DMS153 (cell line): ENCODE results near the gene ZSCAN5C.
"Not testable (repeated sequence)": the region's sequence is repeated elsewhere in the genome, so short reads cannot be mapped to it uniquely, and the experiment has no call there.

ENCODE experiments used
- DNase-seq: peaks from one replicate; lab custom pipeline; 2025; lab: John Stamatoyannopoulos, UW

ZSCAN5C gene

DNA sequence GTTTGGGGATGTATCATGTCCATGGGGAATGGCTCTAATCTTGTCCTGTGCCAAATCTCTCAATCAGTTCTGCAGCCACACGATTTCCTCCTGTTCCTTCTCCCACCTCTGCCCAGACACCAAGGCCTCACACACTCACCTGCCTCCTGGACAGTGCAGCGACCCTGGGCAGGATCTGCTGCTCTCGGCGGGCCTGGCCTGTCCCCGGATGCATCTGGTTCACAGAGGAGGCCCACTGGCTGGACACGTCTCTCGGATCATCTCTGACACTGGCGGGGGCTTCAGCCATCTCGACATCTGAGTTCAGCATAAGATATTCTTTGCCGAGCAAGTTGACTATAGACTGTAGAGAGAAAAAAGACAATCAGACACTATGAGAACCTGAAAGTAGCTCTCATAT, 10.4 kb upstream of the ZSCAN5C start:
- no peak for DNase-seq

DNA sequence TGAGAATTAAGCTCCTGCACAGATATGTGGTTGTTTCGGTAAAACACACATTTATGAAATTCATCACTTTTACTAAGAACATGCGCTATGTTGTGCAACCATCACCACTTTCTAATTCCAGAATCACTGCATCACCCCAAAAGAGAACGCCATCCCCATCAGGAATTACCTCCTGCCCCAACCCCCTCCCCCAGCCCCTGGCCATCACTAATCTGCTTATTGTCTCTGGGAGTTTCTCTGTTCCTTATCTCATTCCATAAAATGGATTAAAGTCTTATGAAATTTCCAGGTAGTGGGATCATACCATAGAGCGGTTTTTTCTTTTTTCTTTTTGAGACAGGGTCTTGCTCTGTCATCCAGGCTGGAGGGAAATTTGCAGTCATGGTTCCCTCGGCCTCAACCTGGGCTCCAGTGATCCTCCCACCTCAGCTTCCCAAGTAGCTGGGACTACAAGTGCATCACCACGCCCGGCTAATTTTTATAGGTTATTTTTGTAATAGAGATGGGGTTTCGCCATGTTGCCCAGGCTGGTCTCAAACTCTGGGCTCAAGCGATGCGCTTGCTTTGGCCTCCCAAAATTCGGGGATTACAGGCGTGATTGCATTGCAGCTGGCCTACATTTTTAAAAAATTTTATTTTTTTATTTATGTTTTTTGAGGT, 8.0 kb upstream of the ZSCAN5C start:
- DNase-seq: no peak

- DNase-seq: not testable (repeated sequence)
These were observed 4.4 kb upstream of the ZSCAN5C start, which contains the start of gene ZSCAN5B for GRCh38 chr19:56197646-56198045. ZSCAN5B (minus strand) TSS chr19:56197783; CDS start chr19:56193052, 4,731 bp downstream.

DNA sequence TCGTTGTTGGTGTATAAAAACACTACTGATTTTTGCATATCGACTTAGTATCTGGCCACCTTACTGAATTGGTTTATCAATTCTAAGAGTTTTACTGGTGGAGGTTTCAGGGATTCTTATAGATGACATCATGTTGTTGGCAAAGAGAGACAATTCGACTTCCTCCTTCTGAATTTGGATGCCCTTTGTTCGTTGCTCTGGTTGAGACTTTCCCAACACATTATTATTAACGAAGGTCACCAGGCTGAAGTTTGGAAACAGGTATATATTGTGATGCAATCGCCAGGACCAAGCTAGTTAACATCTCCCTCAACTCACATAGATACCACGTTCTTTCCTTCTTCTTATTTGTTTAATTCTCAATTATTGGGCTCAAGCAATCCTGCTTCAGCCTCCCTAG, 2.4 kb upstream of the ZSCAN5C start:
- DNase-seq: no peak

DNA sequence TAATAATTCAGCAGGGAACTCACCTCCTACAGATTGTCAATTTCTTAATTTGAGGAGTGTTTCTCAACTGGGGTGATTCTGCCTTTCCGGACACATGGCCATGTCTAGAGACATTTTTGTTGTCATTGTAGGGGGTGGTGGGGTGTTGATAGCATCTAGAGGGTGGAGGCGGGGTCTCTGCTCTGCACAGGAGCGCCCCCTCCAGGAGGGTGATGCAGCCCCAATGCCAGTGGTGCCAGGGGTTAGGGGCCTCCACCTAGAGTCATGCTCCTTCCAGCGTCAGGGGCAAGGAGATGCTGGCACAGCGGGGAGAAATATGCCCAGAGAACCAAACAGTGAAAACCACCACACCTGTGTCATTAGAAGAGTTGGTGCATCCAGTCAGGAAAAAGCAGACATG, 5.5 kb downstream of the ZSCAN5C start:
- not testable (repeated sequence) for DNase-seq

DNA sequence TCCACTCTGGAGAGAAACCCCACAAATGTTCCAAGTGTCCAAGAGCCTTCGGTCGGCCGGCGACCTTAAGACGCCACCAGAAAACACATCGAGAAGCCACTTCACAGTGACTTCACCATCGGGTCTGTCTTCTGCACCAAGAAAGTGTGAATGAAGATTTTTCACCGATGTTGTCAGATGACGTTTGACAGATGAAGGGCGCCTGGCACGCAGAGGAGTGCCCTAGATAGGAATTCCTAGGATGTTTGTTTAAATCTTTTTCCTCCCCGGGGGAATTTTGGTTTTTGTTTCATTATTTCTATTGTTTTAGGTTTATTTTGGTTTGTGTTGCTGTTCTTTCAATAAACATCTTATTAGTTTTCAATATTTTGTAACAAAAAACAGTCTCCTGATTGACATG, 7.0 kb downstream of the ZSCAN5C start:
- DNase-seq: no peak

GRCh38 chr19:56210036-56210435, 8.0 kb downstream of the ZSCAN5C start:
- not testable (repeated sequence) for DNase-seq

GRCh38 chr19:56211718-56212117, 9.6 kb downstream of the ZSCAN5C start:
- DNase-seq: no peak

GRCh38 chr19:56217039-56217949, 15.2 kb downstream of the ZSCAN5C start:
- DNase-seq: peak; percentile 12

GRCh38 chr19:56218961-56219360, 16.9 kb downstream of the ZSCAN5C start:
- no peak for DNase-seq

DNA sequence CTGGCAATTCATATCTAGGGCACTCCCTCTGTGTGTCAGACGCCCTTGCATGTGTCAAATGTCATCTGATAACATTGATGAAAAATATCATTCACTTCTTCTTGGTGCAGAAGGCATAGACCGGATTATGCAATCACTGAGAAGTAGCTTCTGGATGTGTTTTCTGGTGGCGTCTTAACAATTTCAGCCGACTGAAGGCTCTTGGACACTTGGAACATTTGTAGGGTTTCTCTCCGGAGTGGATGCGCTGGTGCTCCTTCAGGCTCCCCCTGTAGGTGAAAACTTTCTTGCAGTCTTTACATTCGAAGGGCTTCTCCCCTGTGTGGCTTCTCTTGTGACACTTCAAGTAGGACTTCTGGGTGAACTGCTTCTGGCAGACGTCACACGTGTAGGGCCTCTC, 19.4 kb downstream of the ZSCAN5C start:
- DNase-seq: not testable (repeated sequence)

GRCh38 chr19:56221851-56222250, 19.8 kb downstream of the ZSCAN5C start:
- DNase-seq: no peak

DNA sequence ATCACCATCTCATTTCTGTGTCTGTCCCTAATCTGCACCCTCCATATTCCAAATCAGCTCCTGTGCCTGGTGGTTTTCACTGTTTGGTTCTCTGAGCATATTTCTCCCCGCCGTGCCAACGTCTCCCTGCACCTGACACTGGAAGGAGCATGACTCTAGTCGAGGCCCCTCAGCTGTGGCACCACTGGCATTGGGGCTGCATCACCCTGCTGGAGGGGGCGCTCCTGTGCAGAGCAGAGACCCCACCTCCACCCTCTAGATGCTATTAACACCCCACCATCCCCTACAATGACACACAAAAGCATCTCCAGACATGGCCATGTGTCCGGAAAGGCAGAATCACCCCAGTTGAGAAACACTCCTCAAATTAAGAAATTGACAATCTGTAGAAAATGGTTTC, 20.8 kb downstream of the ZSCAN5C start:
- no peak for DNase-seq

DNA sequence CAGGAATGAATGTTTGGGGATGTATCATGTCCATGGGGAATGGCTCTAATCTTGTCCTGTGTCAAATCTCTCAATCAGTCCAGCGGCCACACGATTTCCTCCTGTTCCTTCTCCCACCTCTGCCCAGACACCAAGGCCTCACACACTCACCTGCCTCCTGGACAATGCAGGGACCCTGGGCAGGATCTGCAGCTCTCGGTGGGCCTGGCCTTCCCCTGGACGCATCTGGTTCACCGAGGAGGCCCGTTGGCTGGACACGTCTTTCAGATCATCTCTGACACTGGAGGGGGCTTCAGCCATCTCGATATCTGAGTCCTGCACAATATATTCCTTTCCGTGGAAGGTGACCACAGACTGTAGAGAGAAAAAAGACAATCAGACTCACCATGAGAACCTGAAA, 21.4 kb downstream of the ZSCAN5C start:
- DNase-seq: no peak

- DNase-seq: no peak
These were observed 43.2 kb downstream of the ZSCAN5C start for GRCh38 chr19:56245121-56245740.

GRCh38 chr19:56245764-56246163, 43.7 kb downstream of the ZSCAN5C start:
- DNase-seq: not testable (repeated sequence)

- not testable (repeated sequence) for DNase-seq
These were observed 46.8 kb downstream of the ZSCAN5C start for GRCh38 chr19:56248736-56249338.

DNA sequence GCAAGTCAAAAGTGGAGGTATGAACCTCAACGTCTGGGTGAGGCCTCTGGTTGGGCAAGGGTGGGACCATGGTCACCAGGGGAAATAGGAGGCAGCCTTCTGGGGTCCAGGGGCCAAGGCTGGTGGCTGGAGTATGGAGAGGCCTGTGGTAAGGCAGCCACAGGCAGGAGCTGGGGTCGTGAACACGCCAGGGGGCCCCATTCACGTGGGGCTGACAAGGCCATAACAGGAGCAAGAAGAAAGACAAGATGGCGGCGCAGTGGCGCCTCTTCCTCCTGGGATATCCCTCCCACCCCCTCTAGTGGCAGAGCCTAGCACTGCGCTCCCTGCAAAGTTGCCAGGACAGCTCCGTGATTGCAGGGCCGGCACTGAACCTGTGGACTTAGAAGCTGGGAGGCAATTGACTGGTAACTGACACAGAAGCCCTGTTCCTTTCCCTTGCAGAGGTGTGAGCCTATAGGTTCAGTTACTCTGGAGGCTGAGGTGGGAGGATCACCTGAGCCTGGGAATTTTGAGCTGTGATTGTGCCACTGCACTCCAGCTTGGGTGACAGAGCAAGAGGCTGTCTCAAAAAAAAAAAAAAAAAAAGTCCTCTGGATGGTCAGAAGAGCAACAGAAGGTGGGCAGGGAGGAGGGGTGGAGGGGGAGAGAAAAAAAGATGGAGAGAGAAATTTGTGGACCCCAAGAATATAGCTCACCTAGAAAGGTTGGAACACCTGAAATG, 50.8 kb downstream of the ZSCAN5C start:
- peak; percentile 51 for DNase-seq

DNA sequence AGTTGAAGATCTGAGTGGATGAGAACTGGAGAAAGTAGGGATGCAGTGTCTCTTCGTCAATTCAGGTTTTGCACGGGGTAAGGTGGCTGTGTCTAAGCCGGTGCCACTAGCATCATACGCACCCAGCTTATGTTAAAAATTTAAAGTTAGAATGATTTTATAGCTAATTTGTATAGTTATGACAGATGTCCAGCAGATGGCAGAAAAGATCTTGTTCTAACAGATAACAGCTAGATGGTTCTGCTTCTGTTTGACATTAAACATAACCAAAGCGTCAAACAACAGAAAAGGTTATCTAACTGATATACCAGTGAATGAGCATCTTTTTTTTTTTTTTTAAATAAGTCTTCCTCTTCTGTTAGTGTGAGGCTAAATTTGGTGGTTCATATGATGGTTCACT, 51.7 kb downstream of the ZSCAN5C start:
- DNase-seq: peak; percentile 65

GRCh38 chr19:56258272-56258671, 56.2 kb downstream of the ZSCAN5C start:
- no peak for DNase-seq
